Testis (tissue), 3 donors: ENCODE measurements around the gene SCO2. TPM values are rescaled to one million over a fixed set of nuclear protein-coding genes. Genes with fewer than 3 reads are reported as not detected.

ENCODE experiments used
- DNase-seq: peaks from one replicate; pipeline ENCODE4 v3.0.0-alpha.2; 2019
- H3K27ac ChIP-seq, 2 donors: fragments of 200-600 bp; sonication (generic); one replicate each; pipeline ENCODE4 v1.5.1; 2019
- H3K27me3 ChIP-seq: fragments of 200-600 bp; sonication (generic); one replicate; pipeline ENCODE4 v1.5.1; 2019
- H3K36me3 ChIP-seq: fragments of 200-600 bp; sonication (generic); one replicate; pipeline ENCODE4 v1.5.1; 2017; ENCODE audit warnings: low read depth; ENCODE audit errors: missing control alignments
- H3K4me1 ChIP-seq: fragments of 200-600 bp; sonication (generic); one replicate; pipeline ENCODE4 v1.5.1; 2019
- H3K4me3 ChIP-seq, 2 donors: fragments of 200-600 bp; sonication (generic); one replicate each; pipeline ENCODE4 v1.5.1; 2017 to 2019
- H3K9me3 ChIP-seq: fragments of 200-600 bp; sonication (generic); one replicate; pipeline ENCODE4 v1.5.1; 2017
- POLR2A ChIP-seq: fragments of 450-650 bp; IDR thresholded peaks from one replicate; pipeline ENCODE4 v1.6.1; 2017; ENCODE audit warnings: antibody characterized with exemption, mild to moderate bottlenecking, moderate library complexity
- WGBS, 2 donors: methylation state at CpG; one replicate each; pipeline ENCODE4 v1.1.5; 2018; 5-methylcytosine and 5-hydroxymethylcytosine counted together
- intact Hi-C: fragments of 100-400 bp; cut with DNase I; formaldehyde crosslinking; loops from one replicate; pipeline ENCODE4 v1.15.1; 2023; ENCODE audit warnings: low total_unique reads
- polyA plus RNA-seq: library from polyadenylated mRNA; stranded (reverse); fragments of 350-450 nt; fragmentation: Illumina TruSeq; extraction: RNeasy Lipid Tissue Mini Kit (QIAGEN cat#74804); gene quantifications from one replicate; pipeline ENCODE4 v1.2.3, GENCODE V29; 2014; ENCODE audit warnings: low read depth, low replicate concordance; ENCODE audit not compliant: insufficient read depth
- total RNA-seq, 2 donors: library from RNA; depleted of rRNA; stranded (reverse); fragments of >200 nt; gene quantifications; one replicate each; pipeline ENCODE4 v1.2.3, GENCODE V29; 2016
- TF ChIP-seq, protein P1 (sequence below), 3 experiments: fragments of 450-650 bp in 2 of 3; fragments of 200-600 bp in 1 of 3; sonication (generic) in 1 of 3; IDR thresholded peaks; one replicate each; pipeline ENCODE4 v1.5.1; 2016 to 2019; ENCODE audit warnings: antibody characterized with exemption in 3 of 3, mild to moderate bottlenecking in 2 of 3, moderate library complexity in 1 of 3

SCO2 gene
- total and polyA plus RNA-seq, 3 donors from 2014 or later: 1.8 to 4.8 (median 4.1) TPM

- Histone ChIP-seq H3K9me3 (no peaks in the 10 kb centered on the region), H3K36me3 (no peaks in the 10 kb centered on the region), H3K4me1 (no peaks in the 10 kb centered on the region), H3K27me3 (no peaks in the 10 kb centered on the region), H3K4me3 (no peak overlapping the region), H3K27ac (no peak overlapping the region)
- 83 to 91% methylated on average over 15 to 20 of the region's 20 CpGs for WGBS, 2 donors
- TF ChIP-seq, protein P1, sequence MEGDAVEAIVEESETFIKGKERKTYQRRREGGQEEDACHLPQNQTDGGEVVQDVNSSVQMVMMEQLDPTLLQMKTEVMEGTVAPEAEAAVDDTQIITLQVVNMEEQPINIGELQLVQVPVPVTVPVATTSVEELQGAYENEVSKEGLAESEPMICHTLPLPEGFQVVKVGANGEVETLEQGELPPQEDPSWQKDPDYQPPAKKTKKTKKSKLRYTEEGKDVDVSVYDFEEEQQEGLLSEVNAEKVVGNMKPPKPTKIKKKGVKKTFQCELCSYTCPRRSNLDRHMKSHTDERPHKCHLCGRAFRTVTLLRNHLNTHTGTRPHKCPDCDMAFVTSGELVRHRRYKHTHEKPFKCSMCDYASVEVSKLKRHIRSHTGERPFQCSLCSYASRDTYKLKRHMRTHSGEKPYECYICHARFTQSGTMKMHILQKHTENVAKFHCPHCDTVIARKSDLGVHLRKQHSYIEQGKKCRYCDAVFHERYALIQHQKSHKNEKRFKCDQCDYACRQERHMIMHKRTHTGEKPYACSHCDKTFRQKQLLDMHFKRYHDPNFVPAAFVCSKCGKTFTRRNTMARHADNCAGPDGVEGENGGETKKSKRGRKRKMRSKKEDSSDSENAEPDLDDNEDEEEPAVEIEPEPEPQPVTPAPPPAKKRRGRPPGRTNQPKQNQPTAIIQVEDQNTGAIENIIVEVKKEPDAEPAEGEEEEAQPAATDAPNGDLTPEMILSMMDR (IDR thresholded peaks at IDR 0.05): no peak
- no peak for TF ChIP-seq POLR2A
- intact Hi-C loops: no loop called here
- no peak for DNase-seq
Measured at GRCh38 chr22:50517495-50518260, 7.7 kb downstream of the SCO2 start.

GRCh38 chr22:50516891-50517290 is 8.5 kb downstream of the SCO2 start:
- intact Hi-C loops: no loop called here
- Histone ChIP-seq H3K27me3 (no peaks in the 10 kb centered on the region), H3K4me1 (no peaks in the 10 kb centered on the region), H3K4me3 (no peak overlapping the region), H3K9me3 (no peaks in the 10 kb centered on the region), H3K36me3 (no peaks in the 10 kb centered on the region), H3K27ac (no peak overlapping the region)
- TF ChIP-seq POLR2A: no peak
- TF ChIP-seq, protein P1 (IDR thresholded peaks at IDR 0.05): no peak
- WGBS, 2 donors: 82 to 83% methylated on average over 15 to 16 of the region's 16 CpGs
- DNase-seq: no peak

DNA sequence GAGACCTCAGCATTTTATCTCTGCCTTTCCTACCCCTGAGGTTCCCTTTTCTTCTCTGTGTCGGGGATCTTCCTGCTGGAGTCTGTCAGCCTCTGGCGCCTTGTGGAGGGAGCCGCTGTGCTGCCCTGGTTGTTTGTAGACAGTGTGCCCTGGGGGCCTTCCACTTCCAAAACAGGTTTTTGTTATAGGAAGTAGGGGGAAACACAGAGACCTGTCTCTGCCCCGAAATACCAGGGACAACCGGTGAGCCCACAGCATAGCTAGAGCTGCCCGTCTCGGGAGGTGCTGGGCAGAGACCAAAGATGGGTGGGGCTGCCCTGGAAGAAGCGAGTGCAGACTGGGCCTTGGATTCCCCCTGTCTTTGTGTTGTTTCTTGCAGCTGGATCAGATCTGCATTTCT is 9.3 kb downstream of the SCO2 start:
- Histone ChIP-seq H3K9me3 (no peaks in the 10 kb centered on the region), H3K27ac (no peak overlapping the region), H3K4me3 (no peak overlapping the region), H3K27me3 (no peaks in the 10 kb centered on the region), H3K4me1 (no peaks in the 10 kb centered on the region), H3K36me3 (no peaks in the 10 kb centered on the region)
- intact Hi-C loops: no loop called here
- TF ChIP-seq POLR2A: no peak
- TF ChIP-seq, protein P1 (IDR thresholded peaks at IDR 0.05): no peak
- no peak for DNase-seq
- WGBS, 2 donors: 95% methylated on average over 7 to 8 of the region's 8 CpGs

DNA sequence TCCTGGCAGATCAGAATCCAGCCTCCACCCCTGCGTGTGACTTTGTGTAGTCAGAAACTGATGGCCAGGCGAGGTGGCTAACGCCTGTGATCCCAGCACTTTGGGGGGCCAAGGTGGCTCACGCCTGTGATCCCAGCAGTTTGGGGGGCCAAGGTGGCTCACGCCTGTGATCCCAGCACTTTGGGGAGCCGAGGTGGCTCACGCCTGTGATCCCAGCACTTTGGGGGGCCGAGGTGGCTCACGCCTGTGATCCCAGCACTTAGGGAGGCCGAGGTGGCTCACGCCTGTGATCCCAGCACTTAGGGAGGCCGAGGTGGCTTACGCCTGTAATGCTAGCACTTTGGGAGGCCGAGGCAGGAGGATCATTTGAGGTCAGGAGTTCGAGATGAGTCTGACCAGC is 12.2 kb downstream of the SCO2 start:
- Histone ChIP-seq H3K4me3 (no peak overlapping the region), H3K27ac (no peak overlapping the region), H3K9me3 (no peaks in the 10 kb centered on the region), H3K4me1 (no peaks in the 10 kb centered on the region), H3K36me3 (no peaks in the 10 kb centered on the region), H3K27me3 (no peaks in the 10 kb centered on the region)
- WGBS, 2 donors: 92 to 99% methylated on average over 15 of the region's 15 CpGs
- DNase-seq: no peak
- intact Hi-C loops: no loop called here
- TF ChIP-seq POLR2A: no peak
- TF ChIP-seq, protein P1 (IDR thresholded peaks at IDR 0.05): no peak

- no peak for DNase-seq
- WGBS, 2 donors: 6 to 7% methylated on average over 3 of the region's 3 CpGs
- intact Hi-C loops: no loop called here
Measured at GRCh38 chr22:50508897-50509296, 16.5 kb downstream of the SCO2 start.

More at GRCh38 chr22:50508897-50509296, 16.5 kb downstream of the SCO2 start:
- Histone ChIP-seq H3K9me3 (no peaks in the 10 kb centered on the region), H3K4me3 (peak overlapping the region; percentile 77 to 94), H3K27ac (peak overlapping the region in 1 of 2 donors; percentile 91), H3K36me3 (no peaks in the 10 kb centered on the region), H3K27me3 (no peaks in the 10 kb centered on the region), H3K4me1 (peaks cover 9% of the 10 kb centered on the region)
- TF ChIP-seq POLR2A: no peak
- TF ChIP-seq, protein P1 (IDR thresholded peaks at IDR 0.05): no peak
